ENCODE results near the gene OTULIN.
A peak's percentile ranks its signal among the peaks of the same experiment; 100 is the strongest.

Gene OTULIN

GRCh38 chr5:14664270-14665100 is at the start of gene OTULIN:
Gene OTULIN (plus strand): TSS chr5:14664718. CDS start chr5:14664826, 108 bp downstream.
- DNase-seq (ENCODE audit: low read depth in 3 of 3), result peak; percentile 65 to 77 (median 74)

GRCh38 chr5:14615365-14615764 is 49.2 kb upstream of the OTULIN start:
- no peak for DNase-seq (ENCODE audit: low read depth in 3 of 3)

GRCh38 chr5:14617441-14617840 is 47.1 kb upstream of the OTULIN start:
- no peak for DNase-seq (ENCODE audit: low read depth in 3 of 3)

GRCh38 chr5:14627270-14627669 is 37.2 kb upstream of the OTULIN start:
- DNase-seq (ENCODE audit: low read depth in 3 of 3), result no peak

- DNase-seq (ENCODE audit: low read depth in 3 of 3), result peak in 2 of 3 experiments; percentile 1 to 12
Observed at GRCh38 chr5:14628346-14628745, 36.2 kb upstream of the OTULIN start.

GRCh38 chr5:14630671-14631070 is 33.8 kb upstream of the OTULIN start:
- DNase-seq (ENCODE audit: low read depth in 3 of 3), result no peak

- DNase-seq (ENCODE audit: low read depth in 3 of 3), result no peak
Observed at GRCh38 chr5:14635656-14636055, 28.9 kb upstream of the OTULIN start.

- no peak for DNase-seq (ENCODE audit: low read depth in 3 of 3)
Observed at GRCh38 chr5:14640765-14641164, 23.8 kb upstream of the OTULIN start.

GRCh38 chr5:14644623-14645237 is 19.8 kb upstream of the OTULIN start:
- DNase-seq (ENCODE audit: low read depth in 3 of 3), result no peak

- no peak for DNase-seq (ENCODE audit: low read depth in 3 of 3)
Observed at GRCh38 chr5:14650052-14650451, 14.5 kb upstream of the OTULIN start.

GRCh38 chr5:14655146-14655741 is 9.3 kb upstream of the OTULIN start:
- DNase-seq (ENCODE audit: low read depth in 3 of 3), result no peak

- no peak for DNase-seq (ENCODE audit: low read depth in 3 of 3)
Observed at GRCh38 chr5:14656898-14657297, 7.6 kb upstream of the OTULIN start.

GRCh38 chr5:14659821-14660607 is 4.5 kb upstream of the OTULIN start:
- no peak for DNase-seq (ENCODE audit: low read depth in 3 of 3)

GRCh38 chr5:14660833-14661232 is 3.7 kb upstream of the OTULIN start:
- no peak for DNase-seq (ENCODE audit: low read depth in 3 of 3)

- DNase-seq (ENCODE audit: low read depth in 3 of 3), result no peak
Observed at GRCh38 chr5:14662721-14663260, 1.7 kb upstream of the OTULIN start.

- DNase-seq (ENCODE audit: low read depth in 3 of 3), result no peak
Observed at GRCh38 chr5:14663734-14664269, 716 bp upstream of the OTULIN start.

GRCh38 chr5:14665101-14665822 is 744 bp downstream of the OTULIN start:
- no peak for DNase-seq (ENCODE audit: low read depth in 3 of 3)

GRCh38 chr5:14665949-14666348 is 1.4 kb downstream of the OTULIN start:
- DNase-seq (ENCODE audit: low read depth in 3 of 3), result peak in 2 of 3 experiments; percentile 23 to 28

- DNase-seq (ENCODE audit: low read depth in 3 of 3), result no peak
Observed at GRCh38 chr5:14666357-14666756, 1.8 kb downstream of the OTULIN start.

GRCh38 chr5:14667290-14667689 is 2.8 kb downstream of the OTULIN start:
- no peak for DNase-seq (ENCODE audit: low read depth in 3 of 3)

- DNase-seq (ENCODE audit: low read depth in 3 of 3), result no peak
Observed at GRCh38 chr5:14667770-14668169, 3.3 kb downstream of the OTULIN start.

Data from stimulated activated CD4-positive, alpha-beta T cell treated with anti-CD3 and anti-CD28 coated beads, TNF-alpha, amount 100 ng/mL, for 4 hours (primary cell).